Medulla oblongata (tissue), 1 donor: ENCODE measurements around the gene DCST2.
"Not testable (repeated sequence)": the region's sequence is repeated elsewhere in the genome, so short reads cannot be mapped to it uniquely, and the experiment has no call there.

ENCODE experiments used
- DNase-seq: peaks from one replicate; pipeline ENCODE4 v3.0.0-alpha.2; 2015; ENCODE audit errors: extremely low spot score

DCST2 gene

DNA sequence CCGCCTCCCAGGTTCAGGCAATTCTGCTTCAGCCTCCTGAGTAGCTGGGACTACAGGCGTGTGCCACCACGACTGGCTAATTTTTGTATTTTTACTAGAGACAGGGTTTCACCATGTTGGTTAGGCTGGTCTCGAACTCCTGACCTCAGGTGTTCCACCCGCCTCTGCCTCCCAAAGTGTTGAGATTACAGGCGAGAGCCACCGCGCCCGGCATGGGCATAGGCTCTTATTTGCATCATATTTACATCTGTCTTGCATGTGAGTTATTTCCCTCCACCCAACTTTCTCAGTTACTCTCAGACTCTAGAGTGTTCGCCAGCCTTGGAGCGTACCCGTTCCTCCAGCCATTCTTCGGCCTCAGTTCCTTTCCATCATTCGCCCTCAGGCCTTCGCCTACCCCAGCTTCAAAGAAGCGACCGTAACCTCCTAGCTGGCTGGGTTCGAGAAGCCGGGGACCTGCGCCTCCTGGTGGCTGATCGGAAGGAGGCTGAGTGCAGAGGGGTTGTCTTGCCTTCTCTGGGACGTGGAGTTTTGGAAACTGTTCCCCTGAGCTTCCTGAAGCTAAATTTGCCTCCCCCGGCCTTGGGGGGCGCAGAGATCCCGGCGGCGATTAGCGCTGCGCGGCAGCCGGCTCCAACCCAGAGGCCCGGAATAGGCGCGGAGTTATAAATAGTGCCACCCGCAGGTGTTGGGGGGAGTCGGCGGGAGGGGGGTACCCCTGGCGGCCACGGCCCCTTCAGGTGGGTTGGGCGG is 34.6 kb downstream of the DCST2 start:
- DNase-seq: no peak

DNA sequence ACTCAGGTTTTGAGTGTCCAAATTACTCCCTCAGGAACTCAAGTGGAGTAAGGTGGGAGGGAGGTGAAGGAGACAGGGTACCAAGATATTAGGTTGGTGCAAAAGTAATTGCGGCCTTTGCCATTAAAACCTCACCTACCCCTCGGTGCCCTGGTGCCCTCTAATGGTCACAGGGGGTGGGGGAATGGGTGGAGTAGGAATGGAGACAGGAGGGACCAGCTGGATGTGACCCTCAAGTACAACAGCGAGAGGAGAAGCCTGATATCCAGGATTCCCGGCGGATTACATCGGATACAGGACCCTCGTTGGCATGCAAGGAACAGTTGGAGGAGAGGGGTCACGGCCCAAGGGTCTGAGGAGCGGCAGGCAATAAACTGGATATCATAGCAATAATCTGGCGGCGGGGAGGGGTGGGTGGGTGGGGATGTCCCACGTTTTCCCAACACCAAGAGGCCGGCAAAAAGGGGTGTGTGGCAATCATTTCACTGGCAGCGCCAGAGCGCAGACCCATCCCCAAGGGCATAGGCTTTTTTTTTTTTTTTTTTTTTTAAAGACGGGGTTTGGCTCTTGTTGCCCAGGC is 35.3 kb downstream of the DCST2 start:
- no peak for DNase-seq

DNA sequence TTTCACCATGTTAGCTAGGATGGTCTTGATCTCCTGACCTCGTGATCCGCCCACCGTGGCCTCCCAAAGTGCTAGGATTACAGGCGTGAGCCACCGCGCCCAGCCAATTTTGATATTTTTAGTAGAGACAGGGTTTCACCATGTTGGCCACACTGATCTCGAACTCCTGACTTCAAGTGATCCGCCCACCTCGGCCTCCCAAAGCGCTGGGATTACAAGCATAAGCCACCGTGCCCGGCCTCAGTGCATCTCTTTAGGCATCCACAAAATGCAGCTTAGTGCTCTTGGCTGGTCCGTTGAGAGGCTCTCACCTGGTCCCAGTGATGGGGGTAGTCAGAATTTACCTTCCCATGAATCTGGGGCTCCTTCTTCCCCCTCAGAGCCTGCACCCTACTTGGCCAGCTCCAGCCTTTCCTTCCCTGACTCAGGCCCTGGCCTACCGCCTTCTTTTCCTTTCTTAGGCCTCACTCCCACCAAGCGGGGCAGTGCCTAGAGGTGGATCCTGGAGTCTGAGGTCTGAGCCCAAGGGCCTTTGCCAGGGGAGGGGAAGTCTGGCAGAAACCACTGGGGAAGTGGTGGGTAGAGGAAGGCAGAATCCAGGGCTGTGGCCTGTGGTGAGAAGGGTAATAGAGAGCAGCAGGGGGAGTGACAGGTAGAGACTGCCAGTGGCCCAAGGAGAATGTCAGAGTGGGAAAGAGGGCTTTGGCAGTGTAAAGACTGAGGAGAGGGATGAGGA is 36.4 kb downstream of the DCST2 start:
- no peak for DNase-seq

DNA sequence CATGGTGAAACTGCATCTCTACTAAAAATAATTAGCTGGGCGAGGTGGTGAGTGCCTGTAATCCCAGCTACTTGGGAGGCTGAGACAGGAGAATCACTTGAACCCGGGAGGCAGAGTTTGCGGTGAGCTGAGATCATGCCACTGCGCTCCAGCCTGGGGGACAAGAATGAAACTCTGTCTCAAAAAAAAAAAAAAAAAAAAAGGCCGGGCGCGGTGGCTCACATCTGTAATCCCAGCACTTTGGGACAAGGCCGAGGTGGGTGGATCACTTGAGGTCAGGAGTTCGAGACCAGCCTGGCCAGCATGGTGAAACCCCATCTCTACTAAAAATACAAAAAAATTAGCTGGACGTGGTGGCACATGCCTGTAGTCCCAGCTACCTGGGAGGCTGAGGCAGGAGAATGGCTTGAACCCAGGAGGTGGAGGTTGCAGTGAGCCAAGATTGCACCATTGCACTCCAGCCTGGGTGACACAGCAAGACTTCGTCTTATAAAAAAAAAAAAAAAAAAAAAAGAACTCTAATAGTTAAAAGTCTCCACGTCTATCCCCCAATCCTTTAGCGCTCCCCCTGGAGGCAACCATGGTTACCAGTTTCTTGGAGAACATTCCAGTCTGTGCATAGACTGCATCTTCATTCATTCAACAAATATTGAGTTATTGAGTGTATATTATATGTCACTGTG is 38.1 kb downstream of the DCST2 start:
- DNase-seq: peak; percentile 81

DNA sequence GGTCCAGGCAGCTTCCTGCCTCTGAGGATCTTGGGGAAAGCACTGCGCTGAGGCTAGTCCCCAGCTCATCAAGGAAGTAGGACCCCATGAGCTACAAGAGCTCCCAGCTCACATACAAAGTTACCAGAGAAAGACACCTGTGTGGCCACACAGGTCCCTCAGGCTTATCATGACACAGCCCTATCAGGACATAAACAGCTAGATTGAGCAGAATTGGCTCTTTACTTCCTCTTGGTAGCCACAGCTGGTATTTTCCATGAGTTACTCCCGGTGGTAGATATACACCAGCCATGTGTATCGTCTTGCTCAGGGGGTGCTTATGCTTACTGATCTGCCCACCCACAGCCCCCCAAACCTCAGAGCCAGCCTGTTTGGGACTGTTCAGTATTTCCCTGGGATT is 39.0 kb downstream of the DCST2 start:
- DNase-seq: no peak

DNA sequence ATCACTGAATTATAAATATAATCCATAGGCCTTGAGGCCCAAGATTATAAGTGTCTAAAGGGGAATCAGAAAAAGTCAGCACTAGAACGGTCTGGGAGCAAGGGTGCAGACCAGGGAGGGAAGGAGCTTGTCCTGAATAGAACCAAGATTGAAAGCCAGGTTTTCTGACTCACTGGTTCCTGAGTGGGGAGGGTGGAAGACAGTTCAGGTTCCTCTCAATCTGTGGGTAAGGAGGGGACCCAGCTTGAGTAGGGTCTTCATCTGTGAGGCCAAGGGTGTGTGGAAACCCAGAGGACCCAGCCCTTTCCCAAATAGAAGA is 39.4 kb downstream of the DCST2 start:
- no peak for DNase-seq

DNA sequence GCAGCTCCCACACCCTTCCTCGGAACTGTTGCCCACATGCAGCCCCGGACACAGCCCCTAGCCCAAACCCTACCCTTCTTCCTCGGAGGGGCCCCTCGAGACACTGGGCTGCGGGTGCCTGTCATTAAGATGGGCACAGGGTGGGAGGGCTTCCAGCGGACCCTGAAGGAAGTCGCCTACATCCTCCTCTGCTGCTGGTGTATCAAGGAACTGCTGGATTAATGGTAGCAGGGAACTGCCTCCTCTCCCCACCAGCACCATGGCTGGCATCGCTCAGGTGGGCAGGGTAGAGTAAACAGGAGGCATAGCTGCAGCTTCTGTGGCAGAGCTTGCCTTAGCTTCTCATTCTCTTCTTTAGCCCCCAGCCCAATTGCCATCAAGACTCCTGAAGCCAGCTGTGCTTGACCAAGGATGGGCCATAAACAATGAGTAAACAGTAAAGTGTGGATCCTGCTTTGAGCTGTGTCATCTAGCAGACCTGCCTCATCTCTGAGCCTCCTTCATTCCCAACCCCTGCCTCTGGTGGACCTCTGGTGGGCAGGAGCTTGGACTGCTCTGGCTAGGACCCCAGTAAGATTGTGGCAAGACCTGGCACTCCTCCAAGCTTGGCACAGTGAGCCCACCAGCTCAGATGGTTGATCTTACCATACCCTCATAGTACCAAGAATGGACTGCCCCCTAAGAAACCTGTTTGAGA is 39.9 kb downstream of the DCST2 start, which contains the start of gene LENEP:
LENEP (plus strand) TSS at position 15 of the 697 bp plus-strand sequence; CDS start at position 37, 22 bp downstream.
- DNase-seq: no peak

DNA sequence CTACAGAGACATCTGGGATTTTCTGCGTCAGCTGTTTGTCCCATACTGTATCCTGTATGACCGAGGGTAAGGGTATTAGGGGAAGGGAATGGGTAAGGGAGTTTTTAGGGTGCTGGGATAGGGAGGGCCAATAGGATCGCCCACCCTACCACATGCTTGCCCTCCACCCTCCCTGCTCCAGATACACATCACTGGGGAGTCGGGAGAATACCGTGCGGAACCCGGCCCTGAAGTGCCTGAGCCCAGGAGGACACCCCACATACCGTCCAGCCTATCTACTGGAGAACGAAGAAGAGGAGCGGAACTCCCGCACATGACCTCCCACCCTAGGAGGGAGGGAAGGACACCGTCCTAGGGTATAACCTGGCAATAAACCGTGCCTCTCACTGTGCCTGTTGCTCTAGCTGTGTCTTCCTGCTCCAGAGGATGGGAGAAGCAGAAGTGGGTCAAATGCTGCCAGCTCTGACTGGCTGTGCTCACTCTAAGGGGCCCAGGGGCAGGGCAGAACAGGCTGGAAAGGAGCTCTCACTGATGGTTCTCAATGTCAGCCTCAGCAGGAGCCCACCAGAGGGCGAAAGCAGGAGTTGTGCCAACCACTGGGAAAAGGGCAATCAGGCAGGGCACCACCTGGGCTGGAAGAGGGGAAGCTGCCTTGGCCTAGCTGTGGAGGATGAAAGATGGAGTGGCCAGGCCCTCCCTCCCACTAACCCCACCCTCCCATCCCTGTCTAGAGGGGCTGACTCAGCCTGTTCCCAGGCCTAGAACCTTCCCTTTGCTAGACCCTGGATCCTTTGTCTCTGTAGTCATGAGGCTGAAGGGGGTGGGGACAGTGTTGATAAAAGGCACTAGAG is 40.6 kb downstream of the DCST2 start:
- peak; percentile 3 for DNase-seq

DNA sequence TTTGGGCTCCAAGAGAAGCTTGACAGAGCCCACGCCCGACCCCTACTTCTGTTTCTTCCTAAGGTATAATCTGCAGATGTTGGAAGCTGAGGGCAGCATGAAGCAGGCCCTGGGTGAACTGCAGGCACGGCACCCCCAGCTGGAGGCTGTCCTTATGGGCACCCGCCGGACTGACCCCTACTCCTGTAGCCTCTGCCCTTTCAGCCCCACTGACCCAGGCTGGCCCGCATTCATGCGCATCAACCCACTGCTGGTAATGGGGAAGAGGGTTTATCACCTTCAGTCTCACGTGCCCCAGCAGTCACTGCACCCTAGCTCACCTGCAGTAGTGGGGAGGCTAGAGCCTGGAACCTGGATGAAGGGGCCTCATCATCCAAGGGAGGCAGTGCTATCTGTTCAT is 43.3 kb downstream of the DCST2 start:
- no peak for DNase-seq

DNA sequence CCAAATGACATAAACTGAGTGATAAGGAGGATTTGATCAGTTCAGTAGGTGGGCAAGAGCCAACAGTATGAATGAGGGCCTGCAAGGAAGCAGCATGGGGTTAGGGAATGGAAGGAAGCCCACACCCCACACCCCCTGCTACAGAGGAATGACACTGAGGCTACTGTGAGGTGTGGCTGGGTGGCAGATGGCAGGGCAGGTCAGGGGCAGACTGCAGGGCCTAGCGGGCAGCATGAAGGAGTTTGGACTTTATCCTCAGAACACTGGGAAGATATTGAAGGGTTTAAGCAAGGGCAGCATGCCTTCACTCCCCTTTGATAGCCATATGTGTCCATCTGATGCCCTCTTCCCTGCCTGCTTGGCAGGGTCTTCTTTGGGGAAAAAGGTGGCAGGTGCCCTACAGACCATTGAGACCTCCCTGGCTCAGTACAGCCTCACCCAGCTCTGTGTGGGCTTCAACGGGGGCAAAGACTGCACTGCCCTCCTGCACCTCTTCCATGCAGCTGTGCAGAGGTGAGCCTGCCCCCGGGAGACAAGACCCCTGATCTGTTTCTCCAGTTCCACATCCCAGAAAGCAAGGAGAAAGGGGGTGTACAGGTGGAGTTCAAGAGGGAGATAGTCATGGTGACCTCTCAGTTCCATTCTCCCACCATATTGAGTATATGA is 44.3 kb downstream of the DCST2 start:
- DNase-seq: no peak

DNA sequence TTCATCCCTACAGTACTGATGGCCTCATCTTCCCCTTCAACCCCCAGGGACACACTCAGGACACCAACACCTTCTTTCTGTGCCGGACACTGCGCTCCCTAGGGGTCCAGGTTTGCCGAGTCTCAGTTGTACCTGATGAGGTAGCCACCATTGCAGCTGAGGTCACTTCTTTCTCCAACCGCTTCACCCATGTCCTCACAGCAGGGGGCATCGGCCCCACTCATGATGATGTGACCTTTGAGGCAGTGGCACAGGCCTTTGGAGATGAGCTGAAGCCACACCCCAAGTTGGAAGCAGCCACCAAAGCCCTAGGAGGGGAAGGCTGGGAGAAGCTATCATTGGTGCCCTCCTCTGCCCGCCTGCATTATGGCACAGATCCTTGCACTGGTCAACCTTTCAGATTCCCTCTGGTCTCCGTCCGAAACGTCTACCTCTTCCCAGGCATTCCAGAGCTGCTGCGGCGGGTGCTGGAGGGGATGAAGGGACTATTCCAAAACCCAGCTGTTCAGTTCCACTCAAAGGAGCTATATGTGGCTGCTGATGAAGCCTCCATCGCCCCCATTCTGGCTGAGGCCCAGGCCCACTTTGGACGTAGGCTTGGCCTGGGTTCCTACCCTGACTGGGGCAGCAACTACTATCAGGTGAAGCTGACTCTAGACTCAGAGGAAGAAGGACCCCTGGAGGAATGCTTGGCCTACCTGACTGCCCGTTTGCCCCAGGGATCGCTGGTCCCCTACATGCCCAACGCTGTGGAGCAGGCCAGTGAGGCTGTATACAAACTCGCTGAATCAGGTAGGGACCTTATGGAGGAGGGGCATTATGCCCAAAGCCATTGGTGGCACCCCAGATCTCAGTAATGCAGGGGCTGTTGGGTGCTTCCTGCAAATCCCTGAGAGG is 45.3 kb downstream of the DCST2 start:
- DNase-seq: no peak

DNA sequence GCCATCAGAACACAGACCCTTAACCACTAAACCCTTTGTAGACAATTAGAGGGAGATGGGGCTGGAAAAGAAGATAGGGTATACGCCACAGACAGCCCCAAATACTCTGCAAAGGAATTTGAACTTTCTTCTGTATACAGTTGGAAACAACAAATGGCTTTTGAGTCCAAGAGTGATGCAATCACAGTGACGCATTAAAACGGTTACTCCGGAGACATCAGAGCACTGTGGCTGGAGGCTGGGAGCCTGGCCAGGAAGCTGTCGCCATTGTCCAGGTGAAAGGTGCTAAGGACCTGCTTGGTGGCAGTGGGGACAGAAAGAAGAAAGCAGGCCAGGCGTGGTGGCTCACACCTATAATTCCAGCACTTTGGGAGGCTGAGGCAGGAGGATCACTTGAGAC is 46.3 kb downstream of the DCST2 start:
- DNase-seq: no peak

DNA sequence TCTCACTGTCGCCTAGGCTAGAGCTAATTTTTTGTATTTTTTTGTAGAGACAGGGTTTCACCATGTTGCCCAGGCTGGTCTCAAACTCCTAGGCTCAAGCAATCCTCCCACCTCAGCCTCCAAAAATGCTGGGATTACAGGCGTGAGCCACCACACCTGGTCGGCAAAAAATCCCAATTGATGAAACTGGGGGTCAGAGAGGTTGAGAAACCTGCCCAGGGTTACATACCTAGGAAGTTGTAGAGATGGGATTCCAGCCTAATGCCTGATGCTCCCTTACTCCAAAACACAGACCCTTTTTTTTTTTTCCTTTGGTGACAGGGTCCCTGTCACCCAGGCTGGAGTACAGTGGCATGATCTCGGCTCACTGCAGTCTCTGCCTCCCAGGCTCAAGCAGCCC is 46.8 kb downstream of the DCST2 start:
- not testable (repeated sequence) for DNase-seq

DNA sequence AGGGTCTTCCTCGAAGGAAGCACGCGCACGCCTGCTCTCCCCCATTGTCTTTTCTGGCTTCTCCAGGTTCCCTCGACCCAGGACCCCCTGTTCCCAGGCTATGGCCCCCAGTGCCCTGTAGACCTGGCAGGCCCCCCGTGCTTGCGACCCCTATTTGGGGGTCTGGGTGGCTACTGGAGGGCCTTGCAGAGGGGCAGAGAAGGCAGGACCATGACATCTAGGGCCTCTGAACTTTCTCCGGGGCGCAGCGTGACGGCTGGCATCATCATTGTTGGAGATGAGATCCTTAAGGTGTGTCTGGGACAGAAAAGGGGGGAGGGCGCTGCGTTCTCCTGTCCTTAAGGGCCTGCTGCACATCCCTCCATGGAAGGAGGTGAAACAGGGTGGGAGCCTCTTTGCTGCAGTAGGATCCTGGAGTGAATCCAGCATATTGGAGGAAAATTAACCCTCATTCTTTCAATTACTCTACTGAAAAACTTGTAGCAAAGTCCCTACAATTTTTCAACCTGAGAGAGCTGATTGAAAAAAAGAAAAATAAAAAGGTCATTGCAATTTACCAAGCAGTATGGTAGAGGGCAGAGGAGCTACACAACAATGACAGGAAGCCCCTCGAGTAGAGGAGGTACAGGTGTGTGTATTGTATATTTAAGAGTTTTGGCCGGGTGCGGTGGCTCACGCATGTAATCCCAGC is 49.7 kb downstream of the DCST2 start:
- DNase-seq: no peak

DNA sequence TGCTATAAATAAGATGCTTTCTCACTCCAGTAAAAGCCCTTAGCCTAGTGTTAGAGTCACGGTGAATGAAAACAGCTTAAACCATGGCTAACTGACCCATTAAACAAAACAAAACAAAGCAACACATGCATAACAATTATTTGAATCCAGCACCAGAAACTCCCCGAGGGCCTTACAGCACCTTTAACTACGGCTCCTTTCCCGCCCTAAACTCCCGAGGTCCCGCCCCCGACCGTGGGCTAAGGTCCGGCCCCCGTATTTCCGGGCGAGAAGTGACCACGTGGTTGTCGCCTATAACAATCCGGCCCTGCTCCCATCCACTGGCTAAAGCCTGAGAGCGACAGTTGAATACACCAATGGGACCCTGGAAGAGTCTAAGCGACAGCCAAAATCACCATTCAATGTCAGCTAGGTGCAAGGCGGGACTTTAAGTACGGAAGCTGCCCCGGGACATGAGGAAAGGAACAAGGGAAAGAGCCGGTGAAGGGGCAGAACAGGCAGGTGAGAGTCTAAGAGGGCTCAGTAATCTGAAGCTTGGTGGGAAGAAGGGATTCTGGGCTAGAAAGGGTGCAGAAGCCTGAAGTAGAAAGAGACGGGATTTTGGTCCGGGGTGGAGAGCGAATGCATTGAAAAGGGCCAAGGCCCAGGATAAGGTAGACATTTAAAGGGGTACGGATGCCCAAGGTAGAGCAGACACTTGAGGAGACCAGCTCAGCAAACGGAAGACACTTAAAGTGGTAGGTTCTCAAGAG is 50.5 kb downstream of the DCST2 start, which contains the start of gene FLAD1:
FLAD1 (plus strand) TSS at position 448 of the 752 bp plus-strand sequence. CDS start 351 bp downstream, outside the sequence.
- peak; percentile 99 for DNase-seq

DNA sequence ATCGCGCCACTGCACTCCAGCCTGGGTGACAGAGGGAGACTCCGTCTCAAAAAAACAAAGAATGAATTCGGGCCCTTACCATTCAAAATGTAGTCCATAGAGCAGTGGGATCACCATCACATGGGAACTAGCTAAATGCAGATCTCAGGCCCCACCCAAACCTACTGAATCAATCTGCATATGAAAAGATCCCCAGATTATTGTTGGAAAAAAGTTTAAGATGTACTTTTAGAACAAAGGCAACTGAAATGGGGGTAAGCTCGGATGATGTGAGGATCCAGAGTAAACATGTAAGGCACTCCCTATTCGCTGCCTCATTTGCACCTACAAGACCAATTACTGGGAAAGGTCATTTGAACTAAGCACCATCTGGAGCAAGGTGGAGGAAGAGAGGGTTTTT is 51.2 kb downstream of the DCST2 start:
- DNase-seq: no peak

DNA sequence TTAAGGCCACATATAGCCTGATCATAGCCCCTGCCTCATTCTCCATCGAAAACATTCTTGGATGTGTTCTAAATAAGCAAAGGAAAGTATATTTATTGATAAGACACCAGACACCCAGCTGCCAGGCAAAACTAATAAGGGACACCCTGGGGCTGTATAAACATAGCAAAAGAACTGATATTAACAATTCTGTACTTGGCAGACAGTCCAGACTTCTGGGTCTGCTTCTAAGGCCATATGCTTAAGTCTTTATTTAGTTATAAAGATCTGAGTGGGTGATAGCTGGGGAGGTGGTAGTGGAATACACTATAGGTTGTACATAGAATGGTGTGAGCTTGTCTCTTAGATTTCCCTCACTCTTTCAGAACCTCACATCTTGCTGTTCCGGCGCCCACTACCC is 55.2 kb downstream of the DCST2 start:
- DNase-seq: no peak

DNA sequence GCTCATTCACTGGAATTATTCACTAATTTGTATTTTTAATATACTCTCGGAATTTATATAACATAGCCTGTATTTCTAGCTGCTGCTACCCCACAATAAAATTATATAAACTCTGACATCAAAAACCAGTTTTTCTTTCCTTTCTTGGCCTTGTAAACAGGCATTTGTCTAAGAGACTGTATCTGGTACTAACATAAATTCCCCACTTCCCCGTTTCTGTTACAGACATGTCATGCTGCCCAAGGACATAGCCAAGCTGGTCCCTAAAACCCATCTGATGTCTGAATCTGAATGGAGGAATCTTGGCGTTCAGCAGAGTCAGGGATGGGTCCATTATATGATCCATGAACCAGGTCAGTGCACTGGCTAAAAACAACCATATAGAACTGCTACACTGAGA is 55.8 kb downstream of the DCST2 start:
- not testable (repeated sequence) for DNase-seq
